PC-3 (cell line): ENCODE measurements around the gene EIF1. TPM values are rescaled to one million over a fixed set of nuclear protein-coding genes. Genes with fewer than 3 reads are reported as not detected.
A peak's percentile ranks its signal among the peaks of the same experiment; 100 is the strongest.

Experiments used
- ATAC-seq: fragments of 200-7000 bp; cut with Tn5 transposase; 2 replicates; pipeline ENCODE4 v1.9.1; 2020; ENCODE audit warnings: mild to moderate bottlenecking, moderate library complexity
- BruUV-seq: library from RNA; stranded (reverse); fragments of 400-500 nt; replicated peaks from 2 replicates; lab custom pipeline; 2021; lab: Mats Ljungman, UMichigan
- CTCF ChIA-PET: fragments of 300-600 bp; sonication (Branson Sonifier 250); formaldehyde crosslinking; loops from one replicate; lab custom pipeline; 2022; ENCODE audit warnings: antibody characterized with exemption; lab: Charles Lee
- POLR2A ChIA-PET: fragments of 300-600 bp; sonication (Branson Sonifier 250); formaldehyde crosslinking; loops from one replicate; lab custom pipeline; 2022; ENCODE audit warnings: antibody characterized with exemption; ENCODE audit not compliant: unreplicated experiment; lab: Charles Lee
- DNase-seq: peaks from one replicate; pipeline ENCODE4 v3.0.0-alpha.2; 2015
- H2AFZ ChIP-seq: fragments of 300-600 bp; sonication (generic); 2 replicates; pipeline ENCODE4 v1.6.0; 2016; ENCODE audit warnings: antibody characterized with exemption, low read length
- H3F3A ChIP-seq: fragments of 300-600 bp; sonication (generic); one replicate; pipeline ENCODE4 v1.6.0; 2017; ENCODE audit warnings: antibody characterized with exemption, low read length, control low read depth, mild to moderate bottlenecking; ENCODE audit not compliant: unreplicated experiment
- H3K27ac ChIP-seq: fragments of 300-600 bp; sonication (generic); 2 replicates; pipeline ENCODE4 v1.5.1; 2016; ENCODE audit warnings: mild to moderate bottlenecking, low read length
- H3K27me3 ChIP-seq: fragments of 300-600 bp; sonication (generic); 2 replicates; pipeline ENCODE4 v1.6.1; 2016; ENCODE audit warnings: low read length, mixed read lengths
- H3K36me3 ChIP-seq: fragments of 300-600 bp; sonication (generic); 2 replicates; pipeline ENCODE4 v1.6.1; 2016; ENCODE audit warnings: low read depth, mixed run types, low read length, mixed read lengths
- H3K4me1 ChIP-seq: fragments of 300-600 bp; sonication (generic); 2 replicates; pipeline ENCODE4 v1.5.1; 2016; ENCODE audit warnings: low read length; ENCODE audit not compliant: insufficient read depth
- H3K4me2 ChIP-seq: fragments of 300-600 bp; sonication (generic); 2 replicates; pipeline ENCODE4 v1.6.0; 2016; ENCODE audit warnings: low read length
- H3K4me3 ChIP-seq: fragments of 300-600 bp; sonication (generic); 2 replicates; pipeline ENCODE4 v1.5.1; 2016; ENCODE audit warnings: mild to moderate bottlenecking, low read length, mixed read lengths
- H3K79me2 ChIP-seq: fragments of 300-600 bp; sonication (generic); 2 replicates; pipeline ENCODE4 v1.6.1; 2017; ENCODE audit warnings: low read length, mixed read lengths
- H3K9ac ChIP-seq: fragments of 300-600 bp; sonication (generic); 2 replicates; pipeline ENCODE4 v1.6.0; 2016; ENCODE audit warnings: mild to moderate bottlenecking, low read length
- H3K9me2 ChIP-seq: fragments of 300-600 bp; sonication (generic); replicated peaks from 2 replicates; pipeline ENCODE4 v1.6.1; 2016; ENCODE audit warnings: mixed run types, low read length, mixed read lengths
- H3K9me3 ChIP-seq: fragments of 300-600 bp; sonication (generic); 2 replicates; pipeline ENCODE4 v1.6.1; 2016; ENCODE audit warnings: low read length, mixed read lengths
- H4K20me1 ChIP-seq: fragments of 300-600 bp; sonication (generic); 2 replicates; pipeline ENCODE4 v1.6.1; 2016; ENCODE audit warnings: low read length, mixed read lengths
- EZH2 ChIP-seq: fragments of 300-600 bp; sonication (generic); IDR thresholded peaks from one replicate; pipeline ENCODE4 v1.6.1; 2017; ENCODE audit warnings: antibody characterized with exemption, mild to moderate bottlenecking, low read length; ENCODE audit not compliant: unreplicated experiment
- EZH2phosphoT487 ChIP-seq: fragments of 300-600 bp; sonication (generic); IDR thresholded peaks from 2 replicates; pipeline ENCODE4 v1.6.1; 2018; ENCODE audit warnings: mild to moderate bottlenecking, antibody characterized with exemption, low read length, borderline replicate concordance
- intact Hi-C: fragments of 100-400 bp; cut with micrococcal nuclease; formaldehyde crosslinking; loops from 2 replicates; pipeline ENCODE4 v1.9.0; 2023
- total RNA-seq: library from RNA; depleted of rRNA; stranded (reverse); fragments of >200 nt; gene quantifications from 2 replicates; pipeline ENCODE4 v1.2.3, GENCODE V29; 2014
- TF ChIP-seq, protein P1 (sequence below): fragments of 300-600 bp; sonication (generic); conservative IDR thresholded peaks from 2 replicates; pipeline ENCODE4 v1.5.1; 2017; ENCODE audit warnings: antibody characterized with exemption, low read depth, mild to moderate bottlenecking, low read length

The EIF1 gene
- total RNA-seq, 1 experiment from 2014 or later = 88.7 TPM

DNA sequence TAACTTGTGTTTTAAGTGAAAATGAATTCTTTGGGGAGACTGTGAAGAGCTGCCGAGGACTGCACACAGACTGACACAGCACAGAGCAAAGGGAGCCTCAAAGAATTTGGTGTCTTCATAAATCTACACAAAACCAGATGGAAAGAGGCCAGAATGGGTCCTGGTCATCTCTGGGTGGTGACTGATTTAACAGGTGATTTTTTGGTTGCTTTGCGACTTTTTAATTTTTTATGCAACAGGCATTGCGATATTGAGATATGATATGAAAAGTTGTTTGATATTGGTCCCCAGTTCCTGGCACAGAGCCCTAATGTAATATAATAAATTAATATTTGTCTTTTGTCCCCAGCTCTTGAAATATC is 12.6 kb upstream of the EIF1 start:
- no peak overlapping the region for H3K27ac ChIP-seq
- no peaks in the 10 kb centered on the region for H3K79me2 ChIP-seq
- no peaks in the 10 kb centered on the region for H4K20me1 ChIP-seq
- no TSS peak for BruUV-seq
- H3K4me1 ChIP-seq = peaks cover 13% of the 10 kb centered on the region
- intact Hi-C loops = no loop called here
- no peaks in the 10 kb centered on the region for H3F3A ChIP-seq
- no peaks in the 10 kb centered on the region for H3K9me2 ChIP-seq
- ATAC-seq = no peak
- no peak overlapping the region for H3K9ac ChIP-seq
- H3K9me3 ChIP-seq = no peaks in the 10 kb centered on the region
- POLR2A ChIA-PET = no interaction called here
- no peak overlapping the region for H3K4me3 ChIP-seq
- no peak overlapping the region for H2AFZ ChIP-seq
- no peak overlapping the region for H3K4me2 ChIP-seq
- CTCF ChIA-PET = no interaction called here
- no peaks in the 10 kb centered on the region for H3K36me3 ChIP-seq
- no peaks in the 10 kb centered on the region for H3K27me3 ChIP-seq
- TF ChIP-seq EZH2 = no peak
- TF ChIP-seq, protein P1, sequence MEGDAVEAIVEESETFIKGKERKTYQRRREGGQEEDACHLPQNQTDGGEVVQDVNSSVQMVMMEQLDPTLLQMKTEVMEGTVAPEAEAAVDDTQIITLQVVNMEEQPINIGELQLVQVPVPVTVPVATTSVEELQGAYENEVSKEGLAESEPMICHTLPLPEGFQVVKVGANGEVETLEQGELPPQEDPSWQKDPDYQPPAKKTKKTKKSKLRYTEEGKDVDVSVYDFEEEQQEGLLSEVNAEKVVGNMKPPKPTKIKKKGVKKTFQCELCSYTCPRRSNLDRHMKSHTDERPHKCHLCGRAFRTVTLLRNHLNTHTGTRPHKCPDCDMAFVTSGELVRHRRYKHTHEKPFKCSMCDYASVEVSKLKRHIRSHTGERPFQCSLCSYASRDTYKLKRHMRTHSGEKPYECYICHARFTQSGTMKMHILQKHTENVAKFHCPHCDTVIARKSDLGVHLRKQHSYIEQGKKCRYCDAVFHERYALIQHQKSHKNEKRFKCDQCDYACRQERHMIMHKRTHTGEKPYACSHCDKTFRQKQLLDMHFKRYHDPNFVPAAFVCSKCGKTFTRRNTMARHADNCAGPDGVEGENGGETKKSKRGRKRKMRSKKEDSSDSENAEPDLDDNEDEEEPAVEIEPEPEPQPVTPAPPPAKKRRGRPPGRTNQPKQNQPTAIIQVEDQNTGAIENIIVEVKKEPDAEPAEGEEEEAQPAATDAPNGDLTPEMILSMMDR = no peak
- no peak for DNase-seq

DNA sequence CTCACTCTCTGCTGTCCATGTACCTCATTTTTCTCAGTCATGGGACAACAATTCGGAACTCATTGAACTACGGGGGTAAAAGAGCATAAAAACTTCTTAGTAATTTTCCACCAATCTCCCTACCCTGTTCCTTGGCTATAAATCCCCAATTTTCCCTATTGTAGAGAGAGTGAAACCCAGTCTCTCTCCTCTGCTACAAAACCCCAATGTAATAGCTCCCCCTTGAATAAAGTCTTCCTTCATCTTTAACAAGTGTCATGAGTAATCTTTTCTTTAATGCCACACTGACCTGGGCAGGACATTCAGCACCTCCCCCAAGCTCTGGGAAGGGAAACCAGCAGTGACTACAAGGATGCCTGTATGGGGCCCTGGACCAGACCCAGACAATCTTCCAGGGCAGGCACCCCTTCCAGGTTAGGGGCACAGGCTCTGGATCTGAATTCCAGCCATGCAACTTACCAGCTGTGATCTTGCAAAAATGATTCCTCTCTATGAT is 10.2 kb upstream of the EIF1 start:
- Histone ChIP-seq H3K27ac (peak overlapping the region; percentile 78), H3K36me3 (no peaks in the 10 kb centered on the region), H2AFZ (peak overlapping the region; percentile 69), H3K9me3 (no peaks in the 10 kb centered on the region), H3K4me2 (peak overlapping the region; percentile 76), H4K20me1 (no peaks in the 10 kb centered on the region), H3K9ac (peak overlapping the region; percentile 13; the same call in 1 of the 2 replicates), H3K9me2 (no peaks in the 10 kb centered on the region), H3K27me3 (no peaks in the 10 kb centered on the region), H3K4me3 (peak overlapping the region; percentile 46), H3K79me2 (no peaks in the 10 kb centered on the region), H3F3A (no peaks in the 10 kb centered on the region), H3K4me1 (peaks cover 13% of the 10 kb centered on the region)
- TSS peak; percentile 77 for BruUV-seq
- intact Hi-C loops = no loop called here
- DNase-seq = peak; percentile 30
- TF ChIP-seq EZH2phosphoT487 (no peak), EZH2 (no peak)
- TF ChIP-seq, protein P1 = no peak
- peak; percentile 48 for ATAC-seq
- ChIA-PET POLR2A (no interaction called here), CTCF (interaction anchor here (0.5 to 1.0 kb wide), 3 partner anchors 10 to 602 kb away, joined by 3 read pairs; partner anchors contain the start of gene EIF1)

DNA sequence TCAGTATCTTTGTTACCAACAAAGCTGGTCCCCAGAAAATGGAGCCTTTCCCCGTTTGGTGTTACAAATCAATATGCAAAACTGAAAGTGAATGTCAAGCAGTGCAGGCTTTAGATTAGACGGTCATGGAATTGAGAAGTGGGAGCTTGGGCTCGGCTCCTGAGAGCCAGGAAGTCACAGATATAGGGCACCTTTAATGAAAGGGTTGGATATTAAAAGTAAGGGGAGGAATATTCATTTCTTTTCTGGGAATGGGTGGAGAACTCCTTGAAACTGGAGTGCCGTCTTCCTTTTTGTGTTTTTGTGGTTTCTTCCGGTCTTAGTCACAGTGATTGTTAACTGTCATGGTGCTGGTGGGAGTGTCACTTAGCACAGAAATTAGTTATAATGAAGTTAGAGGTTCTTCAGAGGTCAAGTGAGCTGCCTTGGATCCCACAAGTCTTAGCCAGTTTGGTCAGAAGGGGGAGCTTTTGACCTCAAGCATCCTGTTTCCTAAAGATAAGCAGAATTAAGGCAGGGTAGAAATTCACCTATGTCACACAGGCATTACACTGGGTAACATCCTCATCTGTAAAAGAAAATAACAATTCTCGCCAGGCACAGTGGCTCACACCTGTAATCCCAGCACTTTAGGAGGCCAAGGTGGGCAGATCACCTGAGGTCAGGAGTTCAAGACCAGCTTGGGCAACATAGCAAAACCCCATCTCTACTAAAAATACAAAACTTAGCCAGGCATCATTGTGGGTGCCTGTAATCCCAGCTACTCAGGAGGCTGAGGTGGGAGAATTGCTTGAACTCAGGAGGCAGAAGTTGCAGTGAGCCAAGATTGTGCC is 9.6 kb upstream of the EIF1 start:
- Histone ChIP-seq H3K9me3 (no peaks in the 10 kb centered on the region), H3F3A (no peaks in the 10 kb centered on the region), H3K4me2 (peak overlapping the region; percentile 76), H3K79me2 (no peaks in the 10 kb centered on the region), H3K36me3 (no peaks in the 10 kb centered on the region), H3K27me3 (no peaks in the 10 kb centered on the region), H4K20me1 (no peaks in the 10 kb centered on the region), H3K9ac (peak overlapping the region; percentile 13; the same call in 1 of the 2 replicates), H3K27ac (peak overlapping the region; percentile 78), H3K4me1 (peaks cover 13% of the 10 kb centered on the region), H3K4me3 (peak overlapping the region; percentile 46), H3K9me2 (no peaks in the 10 kb centered on the region), H2AFZ (peak overlapping the region; percentile 69)
- TF ChIP-seq, protein P1 = peak; percentile 24; the same call in 1 of the 2 replicates
- no peak for TF ChIP-seq EZH2phosphoT487
- DNase-seq = peak; percentile 40
- intact Hi-C loops = no loop called here
- BruUV-seq = no TSS peak
- ChIA-PET POLR2A (no interaction called here), CTCF (interaction anchor here (0.5 to 1.0 kb wide), 2 partner anchors 9 to 17 kb away, joined by 3 read pairs; partner anchors contain the start of gene EIF1)
- peak; percentile 64 for ATAC-seq
